Spleen (tissue), 7 donors: Measurements from ENCODE around the gene TAF1B.

Experiments used
- POLR2A ChIP-seq, 3 donors: fragments of 450-650 bp; IDR thresholded peaks; one replicate each; pipeline ENCODE4 v1.5.1; 2017; ENCODE audit warnings: antibody characterized with exemption in 3 of 3, mild to moderate bottlenecking in 1 of 3
- TF ChIP-seq, protein P1 (sequence below), 11 experiments: fragments of 200-600 bp in 7 of 11; fragments of 450-650 bp in 4 of 11; sonication (generic) in 4 of 11; IDR thresholded peaks in 8 of 11; conservative IDR thresholded peaks in 3 of 11; 1 replicate in 7 of 11; 2 replicates in 4 of 11; pipeline versions ENCODE4 v1.4.0 to v1.8.0; 2016 to 2021; ENCODE audit warnings: antibody characterized with exemption in 11 of 11, inconsistent platforms in 4 of 11, mild to moderate bottlenecking in 1 of 11
- donor health status: DM: no; HTN: no; CAD: no; lungs with moderate emphysema.
- donor health status: DM: no; HTN: no; CAD: no.
- donor health status: DM: no; HTN: no; CAD: no.

DNA sequence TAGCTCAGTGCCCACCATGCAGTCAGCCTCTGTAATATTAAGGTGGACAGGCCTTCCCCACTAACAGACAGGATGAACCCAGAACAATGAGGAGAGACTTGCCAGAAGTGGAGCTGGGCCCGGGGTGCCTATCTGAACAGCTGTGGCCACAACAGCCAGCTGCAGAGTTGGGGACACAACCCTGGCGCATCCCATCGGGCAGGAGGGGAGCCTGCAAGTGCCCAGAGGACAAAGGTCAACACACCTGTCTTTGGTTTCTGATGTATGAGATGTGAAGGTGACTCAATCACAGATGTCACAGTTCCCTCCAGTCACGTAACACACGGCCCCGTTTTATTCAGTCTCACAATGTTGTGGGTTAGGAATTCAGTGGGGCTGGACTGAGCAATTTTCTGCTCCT lies 48.2 kb upstream of the TAF1B start:
- TF ChIP-seq, protein P1, sequence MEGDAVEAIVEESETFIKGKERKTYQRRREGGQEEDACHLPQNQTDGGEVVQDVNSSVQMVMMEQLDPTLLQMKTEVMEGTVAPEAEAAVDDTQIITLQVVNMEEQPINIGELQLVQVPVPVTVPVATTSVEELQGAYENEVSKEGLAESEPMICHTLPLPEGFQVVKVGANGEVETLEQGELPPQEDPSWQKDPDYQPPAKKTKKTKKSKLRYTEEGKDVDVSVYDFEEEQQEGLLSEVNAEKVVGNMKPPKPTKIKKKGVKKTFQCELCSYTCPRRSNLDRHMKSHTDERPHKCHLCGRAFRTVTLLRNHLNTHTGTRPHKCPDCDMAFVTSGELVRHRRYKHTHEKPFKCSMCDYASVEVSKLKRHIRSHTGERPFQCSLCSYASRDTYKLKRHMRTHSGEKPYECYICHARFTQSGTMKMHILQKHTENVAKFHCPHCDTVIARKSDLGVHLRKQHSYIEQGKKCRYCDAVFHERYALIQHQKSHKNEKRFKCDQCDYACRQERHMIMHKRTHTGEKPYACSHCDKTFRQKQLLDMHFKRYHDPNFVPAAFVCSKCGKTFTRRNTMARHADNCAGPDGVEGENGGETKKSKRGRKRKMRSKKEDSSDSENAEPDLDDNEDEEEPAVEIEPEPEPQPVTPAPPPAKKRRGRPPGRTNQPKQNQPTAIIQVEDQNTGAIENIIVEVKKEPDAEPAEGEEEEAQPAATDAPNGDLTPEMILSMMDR (IDR thresholded peaks at IDR 0.05 in 8 of 11, conservative IDR thresholded peaks at IDR 0.05 in 3 of 11) = no peak
- no peak for TF ChIP-seq POLR2A (IDR thresholded peaks at IDR 0.05)
